ENCODE data around the gene LAMA3.
A peak's percentile ranks its signal among the peaks of the same experiment; 100 is the strongest.

LAMA3 gene

GRCh38 chr18:23970161-23971096, 281.2 kb downstream of the LAMA3 start:
- DNase-seq (ENCODE audit: low spot score) = no peak

- DNase-seq (ENCODE audit: low spot score) = no peak
Measured at GRCh38 chr18:23971097-23971440, 281.8 kb downstream of the LAMA3 start.

GRCh38 chr18:23971666-23972230, 282.5 kb downstream of the LAMA3 start:
- no peak for DNase-seq (ENCODE audit: low spot score)

- no peak for DNase-seq (ENCODE audit: low spot score)
Measured at GRCh38 chr18:23972453-23972852, 283.2 kb downstream of the LAMA3 start.

- no peak for DNase-seq (ENCODE audit: low spot score)
Measured at GRCh38 chr18:23977103-23977502, 287.9 kb downstream of the LAMA3 start.

GRCh38 chr18:23977719-23978483, 288.6 kb downstream of the LAMA3 start:
- DNase-seq (ENCODE audit: low spot score) = no peak

GRCh38 chr18:23981369-23981980, 292.2 kb downstream of the LAMA3 start:
- no peak for DNase-seq (ENCODE audit: low spot score)

- DNase-seq (ENCODE audit: low spot score) = peak; percentile 74
Measured at GRCh38 chr18:23982155-23983079, 293.2 kb downstream of the LAMA3 start.

GRCh38 chr18:23983112-23983511, 293.9 kb downstream of the LAMA3 start:
- DNase-seq (ENCODE audit: low spot score) = no peak

GRCh38 chr18:23986600-23987359, 297.5 kb downstream of the LAMA3 start:
- no peak for DNase-seq (ENCODE audit: low spot score)

- no peak for DNase-seq (ENCODE audit: low spot score)
Measured at GRCh38 chr18:23990474-23991410, 301.5 kb downstream of the LAMA3 start.

- DNase-seq (ENCODE audit: low spot score) = no peak
Measured at GRCh38 chr18:23992089-23992940, 303.1 kb downstream of the LAMA3 start.

GRCh38 chr18:23992941-23993280, 303.7 kb downstream of the LAMA3 start:
- no peak for DNase-seq (ENCODE audit: low spot score)

GRCh38 chr18:23994361-23994902, 305.2 kb downstream of the LAMA3 start:
- peak; percentile 69 for DNase-seq (ENCODE audit: low spot score)

- no peak for DNase-seq (ENCODE audit: low spot score)
Measured at GRCh38 chr18:23995180-23995579, 305.9 kb downstream of the LAMA3 start.

- DNase-seq (ENCODE audit: low spot score) = no peak
Measured at GRCh38 chr18:23998018-23998417, 308.8 kb downstream of the LAMA3 start.

- DNase-seq (ENCODE audit: low spot score) = no peak
Measured at GRCh38 chr18:23998820-23999219, 309.6 kb downstream of the LAMA3 start.
